GM18873 (cell line): Measurements from ENCODE around the gene CASZ1.

Experiments used
- ATAC-seq: cut with Tn5 transposase; IDR thresholded peaks from one replicate; pipeline ENCODE4 v1.9.1; 2021; ENCODE audit warnings: mild to moderate bottlenecking, moderate library complexity, moderate number of reproducible peaks; ENCODE audit not compliant: unreplicated experiment, low FRiP score

The CASZ1 gene

GRCh38 chr1:10693497-10694273, 102.8 kb downstream of the CASZ1 start:
- ATAC-seq, result no peak

- no peak for ATAC-seq
These were observed 103.3 kb downstream of the CASZ1 start for GRCh38 chr1:10693152-10693496.

- no peak for ATAC-seq
These were observed 103.9 kb downstream of the CASZ1 start for GRCh38 chr1:10692401-10693021.

GRCh38 chr1:10691740-10692125, 104.7 kb downstream of the CASZ1 start:
- no peak for ATAC-seq

- ATAC-seq, result no peak
These were observed 105.2 kb downstream of the CASZ1 start for GRCh38 chr1:10691075-10691739.

- no peak for ATAC-seq
These were observed 106.0 kb downstream of the CASZ1 start for GRCh38 chr1:10690484-10690883.

GRCh38 chr1:10688409-10688786, 108.0 kb downstream of the CASZ1 start:
- no peak for ATAC-seq

- ATAC-seq, result no peak
These were observed 108.6 kb downstream of the CASZ1 start for GRCh38 chr1:10687782-10688408.

- ATAC-seq, result no peak
These were observed 109.2 kb downstream of the CASZ1 start for GRCh38 chr1:10687251-10687651.

- no peak for ATAC-seq
These were observed 109.9 kb downstream of the CASZ1 start for GRCh38 chr1:10686404-10687040.

GRCh38 chr1:10685808-10686403, 110.5 kb downstream of the CASZ1 start:
- no peak for ATAC-seq

GRCh38 chr1:10685196-10685807, 111.1 kb downstream of the CASZ1 start:
- ATAC-seq, result no peak

- ATAC-seq, result no peak
These were observed 112.2 kb downstream of the CASZ1 start for GRCh38 chr1:10684221-10684620.

GRCh38 chr1:10682449-10683309, 113.8 kb downstream of the CASZ1 start:
- no peak for ATAC-seq

- no peak for ATAC-seq
These were observed 114.4 kb downstream of the CASZ1 start for GRCh38 chr1:10682108-10682445.

- no peak for ATAC-seq
These were observed 114.9 kb downstream of the CASZ1 start for GRCh38 chr1:10681296-10682107.

- ATAC-seq, result no peak
These were observed 116.0 kb downstream of the CASZ1 start for GRCh38 chr1:10680487-10680886.

- ATAC-seq, result no peak
These were observed 116.8 kb downstream of the CASZ1 start for GRCh38 chr1:10679496-10680220.
